ENCODE data around the gene MTCL1.

Gene MTCL1

DNA sequence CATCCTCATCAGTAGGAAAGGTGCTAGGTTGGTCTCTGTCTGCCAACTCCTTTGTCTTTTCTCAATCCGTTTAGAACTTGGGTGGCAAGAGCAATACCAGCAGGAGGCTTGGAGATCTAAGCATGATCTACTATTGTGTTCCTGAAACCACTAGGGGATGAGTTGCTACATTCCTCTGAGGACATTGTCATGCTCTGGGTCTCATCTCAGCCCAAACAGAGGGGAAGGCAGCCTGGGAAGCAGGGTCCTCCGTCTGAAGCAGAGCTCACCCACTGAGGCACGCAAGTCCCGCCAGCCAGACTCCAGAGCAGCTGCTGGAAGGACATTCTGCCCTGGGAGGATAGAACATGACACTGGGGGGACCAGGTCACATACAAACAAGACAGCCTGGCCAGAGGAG lies 162.9 kb downstream of the MTCL1 start:
- no peaks in the 10 kb centered on the region for H3K79me1 ChIP-seq (ENCODE audit: low read depth, low read length)
- H2BK5ac ChIP-seq (ENCODE audit: low read length): no peak overlapping the region
- no peak overlapping the region for H4K8ac ChIP-seq (ENCODE audit: low read depth, low read length)
- no peak overlapping the region for H2BK12ac ChIP-seq (ENCODE audit: low read length)
- no peaks in the 10 kb centered on the region for H3K36me3 ChIP-seq (replicated peaks in 1 of 2; ENCODE audit: control insufficient read depth in 2 of 2, insufficient read depth in 2 of 2, low read length in 2 of 2)
- H3K4me1 ChIP-seq (ENCODE audit: control insufficient read depth in 2 of 2, insufficient read depth in 1 of 2, low read depth in 1 of 2, low read length in 2 of 2): peaks cover 0 to 5% of the 10 kb centered on the region in 2 donors
- no peaks in the 10 kb centered on the region for H3K27me3 ChIP-seq (ENCODE audit: control insufficient read depth in 3 of 3, insufficient read depth in 3 of 3, low read depth in 1 of 3, low read length in 3 of 3)
- no peak overlapping the region for H3K4me3 ChIP-seq (ENCODE audit: low read length in 2 of 2)
- H2BK120ac ChIP-seq (ENCODE audit: low read depth, low read length): no peak overlapping the region
- no peak for DNase-seq (ENCODE audit: low spot score)
- no CpG with 5 or more reads among the region's 4 CpGs for WGBS, 2 donors (ENCODE audit: extremely low coverage in 2 of 2, insufficient read length in 2 of 2, insufficient replicate concordance in 1 of 2)
- no peak overlapping the region for H2AFZ ChIP-seq (ENCODE audit: low read length)
- H3K9me3 ChIP-seq (replicated peaks in 1 of 2; ENCODE audit: control insufficient read depth in 2 of 2, insufficient read depth in 1 of 2, low read depth in 1 of 2, low read length in 2 of 2): no peaks in the 10 kb centered on the region
- H2BK15ac ChIP-seq (ENCODE audit: low read length): no peak overlapping the region
- H3K18ac ChIP-seq (ENCODE audit: low read length): no peak overlapping the region
- H3K27ac ChIP-seq (replicated peaks; ENCODE audit: low read length): no peak overlapping the region
- no peak overlapping the region for H2AK5ac ChIP-seq (ENCODE audit: low read depth, low read length)
- H3K23ac ChIP-seq (ENCODE audit: low read depth, low read length, poor library complexity): no peak overlapping the region
- no peak overlapping the region for H3K9ac ChIP-seq (ENCODE audit: low read depth, low read length, poor library complexity)
- no peak overlapping the region for H3K4me2 ChIP-seq (ENCODE audit: insufficient read depth, low read length, poor library complexity, severe bottlenecking)
- H4K91ac ChIP-seq (ENCODE audit: low read depth, low read length, poor library complexity): no peak overlapping the region
- H3K4ac ChIP-seq (ENCODE audit: low read length): no peak overlapping the region
- H3K14ac ChIP-seq (ENCODE audit: low read length): no peak overlapping the region

DNA sequence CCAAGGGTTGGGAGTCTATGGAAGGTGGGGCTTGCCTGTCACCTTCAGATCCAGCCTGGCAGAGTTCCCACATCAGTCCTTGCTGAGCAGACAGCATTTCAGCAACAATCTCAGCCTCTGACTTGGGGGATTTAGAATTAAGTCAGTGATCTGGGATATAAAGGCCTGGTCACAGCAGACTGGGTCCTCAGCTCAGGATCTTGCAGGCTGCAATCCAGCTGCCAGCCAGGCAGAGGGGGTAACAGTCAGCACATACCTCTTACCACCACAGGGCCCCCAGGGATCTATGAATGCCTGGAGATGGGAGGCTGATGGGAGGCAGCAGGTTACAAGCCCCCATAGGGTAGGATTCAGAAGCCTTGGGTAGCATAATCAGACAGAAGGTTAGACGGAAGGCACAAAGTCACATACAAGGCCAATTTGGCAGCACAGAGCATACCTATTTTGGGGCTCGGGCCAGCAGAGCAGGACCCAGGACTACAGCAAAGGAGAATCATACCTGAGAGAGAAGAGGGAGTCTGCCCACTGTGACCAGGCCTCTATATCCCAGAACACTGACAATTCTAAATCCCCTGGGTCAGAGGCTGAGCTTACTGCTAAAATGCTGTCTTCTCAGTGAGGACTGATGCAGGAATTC lies 163.5 kb downstream of the MTCL1 start:
- DNase-seq (ENCODE audit: low spot score): no peak
- no peak overlapping the region for H4K8ac ChIP-seq (ENCODE audit: low read depth, low read length)
- H3K4me2 ChIP-seq (ENCODE audit: insufficient read depth, low read length, poor library complexity, severe bottlenecking): no peak overlapping the region
- H3K9ac ChIP-seq (ENCODE audit: low read depth, low read length, poor library complexity): no peak overlapping the region
- H3K23ac ChIP-seq (ENCODE audit: low read depth, low read length, poor library complexity): no peak overlapping the region
- H3K4ac ChIP-seq (ENCODE audit: low read length): no peak overlapping the region
- peaks cover 0 to 5% of the 10 kb centered on the region in 2 donors for H3K4me1 ChIP-seq (ENCODE audit: control insufficient read depth in 2 of 2, insufficient read depth in 1 of 2, low read depth in 1 of 2, low read length in 2 of 2)
- no peak overlapping the region for H2BK5ac ChIP-seq (ENCODE audit: low read length)
- H3K14ac ChIP-seq (ENCODE audit: low read length): no peak overlapping the region
- H2AFZ ChIP-seq (ENCODE audit: low read length): no peak overlapping the region
- H4K91ac ChIP-seq (ENCODE audit: low read depth, low read length, poor library complexity): no peak overlapping the region
- no peaks in the 10 kb centered on the region for H3K79me1 ChIP-seq (ENCODE audit: low read depth, low read length)
- H3K9me3 ChIP-seq (replicated peaks in 1 of 2; ENCODE audit: control insufficient read depth in 2 of 2, insufficient read depth in 1 of 2, low read depth in 1 of 2, low read length in 2 of 2): no peaks in the 10 kb centered on the region
- no peak overlapping the region for H3K27ac ChIP-seq (replicated peaks; ENCODE audit: low read length)
- H2BK15ac ChIP-seq (ENCODE audit: low read length): no peak overlapping the region
- no peaks in the 10 kb centered on the region for H3K36me3 ChIP-seq (replicated peaks in 1 of 2; ENCODE audit: control insufficient read depth in 2 of 2, insufficient read depth in 2 of 2, low read length in 2 of 2)
- no peak overlapping the region for H3K4me3 ChIP-seq (ENCODE audit: low read length in 2 of 2)
- WGBS, 2 donors (ENCODE audit: extremely low coverage in 2 of 2, insufficient read length in 2 of 2, insufficient replicate concordance in 1 of 2): no CpG with 5 or more reads among the region's 2 CpGs
- H2BK12ac ChIP-seq (ENCODE audit: low read length): no peak overlapping the region
- no peak overlapping the region for H2AK5ac ChIP-seq (ENCODE audit: low read depth, low read length)
- no peak overlapping the region for H2BK120ac ChIP-seq (ENCODE audit: low read depth, low read length)
- H3K27me3 ChIP-seq (ENCODE audit: control insufficient read depth in 3 of 3, insufficient read depth in 3 of 3, low read depth in 1 of 3, low read length in 3 of 3): no peaks in the 10 kb centered on the region
- no peak overlapping the region for H3K18ac ChIP-seq (ENCODE audit: low read length)

DNA sequence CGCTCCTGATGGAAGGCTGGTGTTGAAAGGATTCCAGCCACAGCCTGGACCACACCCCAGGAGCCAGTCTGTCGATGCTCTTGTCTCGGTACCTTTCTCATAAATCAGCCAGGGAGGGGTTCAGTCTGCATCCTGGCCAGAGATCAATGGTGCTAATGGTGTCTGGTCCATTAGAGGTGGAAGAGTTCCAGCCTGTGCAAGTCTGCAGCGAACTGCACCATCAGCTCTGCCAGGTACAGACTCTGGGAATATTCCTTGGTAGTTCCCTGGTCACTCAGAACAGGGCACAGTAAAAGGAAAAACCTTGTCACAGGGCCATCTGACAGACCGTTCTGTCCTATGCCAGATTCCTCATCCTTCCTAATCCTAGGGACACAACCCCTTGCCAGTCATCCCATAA lies 164.3 kb downstream of the MTCL1 start:
- Histone ChIP-seq H2AFZ (ENCODE audit: low read length) (no peak overlapping the region), H3K27me3 (ENCODE audit: control insufficient read depth in 3 of 3, insufficient read depth in 3 of 3, low read depth in 1 of 3, low read length in 3 of 3) (no peaks in the 10 kb centered on the region), H3K4ac (ENCODE audit: low read length) (no peak overlapping the region), H2BK15ac (ENCODE audit: low read length) (no peak overlapping the region), H2BK5ac (ENCODE audit: low read length) (no peak overlapping the region), H3K4me1 (ENCODE audit: control insufficient read depth in 2 of 2, insufficient read depth in 1 of 2, low read depth in 1 of 2, low read length in 2 of 2) (peaks cover 0 to 5% of the 10 kb centered on the region in 2 donors), H3K36me3 (replicated peaks in 1 of 2; ENCODE audit: control insufficient read depth in 2 of 2, insufficient read depth in 2 of 2, low read length in 2 of 2) (no peaks in the 10 kb centered on the region), H3K18ac (ENCODE audit: low read length) (no peak overlapping the region), H4K91ac (ENCODE audit: low read depth, low read length, poor library complexity) (no peak overlapping the region), H3K79me1 (ENCODE audit: low read depth, low read length) (no peaks in the 10 kb centered on the region), H3K4me2 (ENCODE audit: insufficient read depth, low read length, poor library complexity, severe bottlenecking) (no peak overlapping the region), H3K9me3 (replicated peaks in 1 of 2; ENCODE audit: control insufficient read depth in 2 of 2, insufficient read depth in 1 of 2, low read depth in 1 of 2, low read length in 2 of 2) (no peaks in the 10 kb centered on the region), H3K23ac (ENCODE audit: low read depth, low read length, poor library complexity) (no peak overlapping the region), H3K27ac (replicated peaks; ENCODE audit: low read length) (no peak overlapping the region), H3K9ac (ENCODE audit: low read depth, low read length, poor library complexity) (no peak overlapping the region), H3K4me3 (ENCODE audit: low read length in 2 of 2) (no peak overlapping the region), H2BK120ac (ENCODE audit: low read depth, low read length) (no peak overlapping the region), H3K14ac (ENCODE audit: low read length) (no peak overlapping the region), H2AK5ac (ENCODE audit: low read depth, low read length) (no peak overlapping the region), H4K8ac (ENCODE audit: low read depth, low read length) (no peak overlapping the region), H2BK12ac (ENCODE audit: low read length) (no peak overlapping the region)
- WGBS, 2 donors (ENCODE audit: extremely low coverage in 2 of 2, insufficient read length in 2 of 2, insufficient replicate concordance in 1 of 2): no CpG with 5 or more reads among the region's 5 CpGs
- no peak for DNase-seq (ENCODE audit: low spot score)

DNA sequence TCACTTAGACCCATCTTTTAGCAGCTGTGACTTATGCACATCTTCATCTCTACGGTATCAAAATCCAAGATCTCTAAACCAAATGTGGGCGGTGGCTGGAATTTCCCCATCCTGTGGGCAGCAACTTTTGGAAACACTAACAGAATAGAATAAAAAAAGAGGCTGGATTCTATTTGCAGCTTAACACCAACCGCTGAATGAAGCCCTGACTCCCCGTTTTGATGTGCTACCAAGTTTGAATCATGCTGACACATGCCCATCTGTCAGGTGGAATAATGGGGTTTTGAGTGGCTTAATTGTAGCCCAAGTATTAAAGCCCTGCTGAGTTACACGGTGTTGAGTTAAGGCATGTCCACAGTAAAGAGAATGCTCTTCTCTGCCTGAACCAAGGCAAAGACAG lies 165.2 kb downstream of the MTCL1 start:
- Histone ChIP-seq H4K91ac (ENCODE audit: low read depth, low read length, poor library complexity) (no peak overlapping the region), H4K8ac (ENCODE audit: low read depth, low read length) (no peak overlapping the region), H2AFZ (ENCODE audit: low read length) (no peak overlapping the region), H3K4me1 (ENCODE audit: control insufficient read depth in 2 of 2, insufficient read depth in 1 of 2, low read depth in 1 of 2, low read length in 2 of 2) (peaks cover 0 to 5% of the 10 kb centered on the region in 2 donors), H3K23ac (ENCODE audit: low read depth, low read length, poor library complexity) (no peak overlapping the region), H3K18ac (ENCODE audit: low read length) (no peak overlapping the region), H3K27ac (replicated peaks; ENCODE audit: low read length) (no peak overlapping the region), H3K9me3 (replicated peaks in 1 of 2; ENCODE audit: control insufficient read depth in 2 of 2, insufficient read depth in 1 of 2, low read depth in 1 of 2, low read length in 2 of 2) (no peaks in the 10 kb centered on the region), H3K36me3 (replicated peaks in 1 of 2; ENCODE audit: control insufficient read depth in 2 of 2, insufficient read depth in 2 of 2, low read length in 2 of 2) (no peaks in the 10 kb centered on the region), H3K4me2 (ENCODE audit: insufficient read depth, low read length, poor library complexity, severe bottlenecking) (no peak overlapping the region), H2BK120ac (ENCODE audit: low read depth, low read length) (no peak overlapping the region), H2AK5ac (ENCODE audit: low read depth, low read length) (no peak overlapping the region), H3K4me3 (ENCODE audit: low read length in 2 of 2) (no peak overlapping the region), H3K9ac (ENCODE audit: low read depth, low read length, poor library complexity) (no peak overlapping the region), H2BK15ac (ENCODE audit: low read length) (no peak overlapping the region), H3K79me1 (ENCODE audit: low read depth, low read length) (no peaks in the 10 kb centered on the region), H3K14ac (ENCODE audit: low read length) (no peak overlapping the region), H3K4ac (ENCODE audit: low read length) (no peak overlapping the region), H2BK5ac (ENCODE audit: low read length) (no peak overlapping the region), H2BK12ac (ENCODE audit: low read length) (no peak overlapping the region), H3K27me3 (ENCODE audit: control insufficient read depth in 3 of 3, insufficient read depth in 3 of 3, low read depth in 1 of 3, low read length in 3 of 3) (no peaks in the 10 kb centered on the region)
- DNase-seq (ENCODE audit: low spot score): no peak
- no CpG with 5 or more reads among the region's 5 CpGs for WGBS, 2 donors (ENCODE audit: extremely low coverage in 2 of 2, insufficient read length in 2 of 2, insufficient replicate concordance in 1 of 2)

Data from neuronal stem cell (in vitro differentiated cells).